ENCODE data around the gene PKIB.

- no peak for TF ChIP-seq POLR2A (IDR thresholded peaks at IDR 0.05)
- no peak for TF ChIP-seq EP300 (IDR thresholded peaks at IDR 0.05)
These were observed 30.2 kb downstream of the PKIB start for GRCh38 chr6:122640366-122640765.
